ENCODE data around the gene PREB.
"Not testable (repeated sequence)": the region's sequence is repeated elsewhere in the genome, so short reads cannot be mapped to it uniquely, and the experiment has no call there.

Gene PREB

GRCh38 chr2:27133905-27134780, at the start of gene PREB:
PREB (minus strand) TSS chr2:27134636; CDS start chr2:27134421, 215 bp downstream.
- DNase-seq = peak; percentile 93 to 98

- no peak for DNase-seq
Measured at GRCh38 chr2:27184115-27184514, 49.7 kb upstream of the PREB start.

DNA sequence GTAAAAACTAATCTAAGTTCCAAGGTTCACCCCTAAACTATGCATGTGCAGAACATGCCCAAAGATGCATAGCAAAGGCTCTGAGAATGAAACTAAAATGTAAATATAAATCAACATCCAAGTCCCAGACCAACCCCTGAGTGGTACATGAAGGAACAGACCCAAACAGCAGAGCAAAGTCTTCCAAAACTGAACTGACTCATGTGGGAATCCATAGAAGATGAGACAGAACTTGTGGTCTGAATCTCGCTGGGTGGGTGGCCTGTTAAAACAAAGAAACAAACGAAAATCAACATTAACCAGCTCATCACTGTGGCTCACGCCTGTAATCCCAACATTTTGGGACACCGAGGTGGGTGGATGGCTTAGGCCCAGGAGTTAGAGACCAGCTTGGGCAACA, 47.9 kb upstream of the PREB start:
- DNase-seq = no peak

GRCh38 chr2:27179344-27180000, 45.0 kb upstream of the PREB start:
- DNase-seq = no peak

DNA sequence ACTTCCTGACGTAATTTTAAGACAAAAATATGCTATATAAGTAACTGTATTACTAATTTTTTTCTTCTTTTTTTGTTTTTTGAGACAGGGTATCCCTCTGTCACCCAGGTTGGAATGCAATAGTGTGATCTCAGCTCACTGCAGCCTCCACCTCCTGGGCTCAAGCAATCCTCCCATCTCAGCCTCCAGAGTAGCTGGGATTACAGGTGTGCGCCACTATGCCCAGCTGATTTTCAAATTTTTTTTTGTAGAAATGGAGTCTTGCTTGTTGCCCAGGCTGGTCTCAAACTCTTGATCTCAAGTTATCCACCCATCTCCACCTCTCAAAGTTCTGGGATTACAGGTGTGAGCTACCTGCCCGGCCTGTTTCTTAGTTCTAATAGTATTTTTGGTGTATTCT, 44.0 kb upstream of the PREB start:
- DNase-seq = no peak

- no peak for DNase-seq
Measured at GRCh38 chr2:27177441-27178351, 43.3 kb upstream of the PREB start.

DNA sequence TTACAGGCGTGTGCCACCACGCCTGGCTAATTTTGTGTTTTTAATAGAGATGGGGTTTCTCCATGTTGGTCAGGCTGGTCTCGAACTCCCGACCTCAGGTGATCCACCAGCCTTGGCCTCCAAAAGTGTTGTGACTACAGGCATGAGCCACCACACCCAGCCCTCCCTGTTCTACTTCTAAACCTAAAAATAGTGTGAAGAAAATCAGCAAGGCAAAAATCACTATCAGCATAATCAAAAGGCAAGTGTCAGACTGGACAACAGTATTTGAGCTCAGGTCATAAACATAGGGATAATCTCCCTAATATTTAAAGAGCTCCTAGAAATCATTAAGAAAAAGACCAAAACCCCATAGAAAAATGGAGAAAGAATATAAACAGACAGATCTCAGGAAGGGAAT, 41.3 kb upstream of the PREB start:
- DNase-seq = not testable (repeated sequence)

- DNase-seq = no peak
Measured at GRCh38 chr2:27175330-27175729, 40.9 kb upstream of the PREB start.

DNA sequence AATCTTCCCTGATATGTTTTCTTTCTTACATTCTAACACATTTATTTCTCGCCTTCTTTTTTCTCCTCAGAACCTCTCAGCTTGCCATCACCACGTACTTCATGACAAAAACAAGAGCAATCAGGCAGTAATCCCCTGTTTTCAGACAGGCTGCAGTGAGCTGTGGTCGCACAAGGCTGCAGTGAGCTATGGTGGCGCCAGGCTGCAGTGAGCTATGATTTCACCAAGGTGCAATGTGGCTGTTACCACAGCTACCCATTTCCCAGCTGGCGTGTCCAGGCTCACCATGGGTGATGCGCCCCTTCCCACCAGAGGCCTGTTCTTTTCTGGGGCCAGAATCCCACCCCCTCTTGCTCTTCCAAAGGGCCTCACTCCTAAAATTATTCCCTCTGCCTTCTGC, 40.2 kb upstream of the PREB start:
- no peak for DNase-seq

GRCh38 chr2:27171351-27171848, 37.0 kb upstream of the PREB start:
- DNase-seq = no peak

DNA sequence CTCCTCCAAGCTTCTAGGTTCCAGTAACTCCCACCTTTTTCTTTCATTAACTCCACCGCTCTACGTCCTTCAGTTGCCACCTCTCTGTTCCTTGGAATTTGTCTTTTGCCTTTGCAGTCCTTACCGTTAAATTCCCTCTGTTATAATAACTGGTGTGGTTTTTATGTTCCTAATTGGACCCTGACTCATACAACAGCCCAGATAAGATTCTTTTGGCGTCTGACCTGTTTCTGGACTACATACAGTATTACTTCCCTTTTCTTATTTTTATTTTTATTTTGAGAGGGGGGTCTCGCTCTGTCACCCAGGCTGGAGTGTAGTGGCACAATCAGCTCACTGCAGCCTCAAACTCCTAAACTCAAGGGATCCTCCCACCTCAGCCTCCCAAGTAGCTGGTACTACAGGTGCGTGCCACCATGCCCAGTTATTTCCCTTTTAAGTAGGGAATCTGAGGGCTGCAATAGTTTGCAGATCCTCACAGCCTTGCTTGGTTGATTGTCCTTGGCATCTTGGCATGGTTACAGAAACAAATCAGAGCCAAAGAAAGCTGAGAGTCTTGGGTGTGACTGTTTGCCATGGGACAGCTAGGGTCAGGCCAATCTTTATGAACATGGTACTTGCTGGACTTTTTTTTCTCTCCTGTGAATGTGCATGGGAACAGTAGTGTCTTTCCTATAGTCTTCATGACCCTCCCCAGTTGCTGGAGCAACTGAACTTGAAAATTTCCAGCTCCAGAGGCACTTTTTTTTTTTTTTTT, 36.3 kb upstream of the PREB start:
- no peak for DNase-seq

DNA sequence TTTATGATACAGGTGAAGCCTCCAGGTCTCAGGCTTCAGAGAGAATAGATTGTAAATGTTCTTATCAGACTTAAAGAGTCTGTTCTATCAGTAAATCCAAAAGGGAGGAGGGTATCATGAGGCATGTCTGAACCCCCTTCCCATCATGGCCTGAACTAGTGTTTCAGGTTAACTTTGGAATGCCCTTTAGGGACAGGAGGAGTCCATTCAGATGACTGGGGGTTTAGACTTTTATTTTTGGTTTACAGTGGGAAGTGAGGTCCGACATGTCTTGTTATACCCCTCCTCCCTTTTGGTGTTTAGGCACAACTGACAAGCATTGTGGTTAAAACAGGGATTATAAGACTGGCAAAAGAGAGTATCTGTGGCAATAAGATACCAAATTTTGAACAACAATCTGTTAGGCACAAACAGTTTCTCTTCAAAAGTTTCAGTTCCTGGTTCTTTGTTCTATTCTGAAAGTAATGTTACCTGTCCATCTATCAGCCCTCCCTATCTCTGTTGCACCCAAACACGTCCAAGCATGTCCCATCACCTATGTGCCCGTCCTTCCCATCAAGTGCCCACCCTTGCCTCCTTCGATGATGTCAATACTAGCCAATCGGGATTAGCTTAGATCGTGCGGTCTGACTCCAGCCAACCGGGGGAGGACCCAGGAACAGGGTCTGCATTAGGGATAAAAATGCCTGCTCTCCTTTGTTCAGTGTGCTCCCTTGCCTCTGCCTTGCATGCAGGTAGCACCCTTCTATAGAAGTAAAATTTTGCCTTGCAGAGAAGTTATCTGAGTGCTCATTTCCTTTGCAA, 30.7 kb upstream of the PREB start:
- no peak for DNase-seq

GRCh38 chr2:27162151-27163121, 28.0 kb upstream of the PREB start:
- no peak for DNase-seq

- DNase-seq = no peak
Measured at GRCh38 chr2:27160191-27160590, 25.8 kb upstream of the PREB start.

GRCh38 chr2:27159271-27159670, 24.8 kb upstream of the PREB start:
- no peak for DNase-seq

GRCh38 chr2:27158468-27158867, 24.0 kb upstream of the PREB start:
- DNase-seq = no peak

- DNase-seq = no peak
Measured at GRCh38 chr2:27155069-27155520, 20.7 kb upstream of the PREB start.

DNA sequence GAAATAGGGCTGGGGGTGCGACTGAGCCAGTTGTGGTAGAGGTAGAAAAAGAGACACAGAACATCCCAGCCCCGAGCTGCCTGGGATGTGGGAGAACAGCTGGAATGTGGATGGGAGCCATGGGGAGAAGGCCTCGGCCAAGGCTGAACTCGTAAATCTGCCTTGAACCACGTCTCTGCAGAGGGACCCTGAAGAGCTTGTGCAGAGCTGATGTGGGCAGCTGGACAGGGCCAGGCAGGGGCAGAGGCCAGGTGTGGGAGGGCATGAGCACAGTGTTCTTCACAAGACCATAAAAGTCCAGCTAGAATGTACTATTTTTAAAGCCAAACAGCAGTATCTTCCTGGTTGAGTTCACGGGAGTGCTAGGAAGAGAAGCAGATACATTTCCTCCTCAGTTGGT, 20.1 kb upstream of the PREB start:
- no peak for DNase-seq

DNA sequence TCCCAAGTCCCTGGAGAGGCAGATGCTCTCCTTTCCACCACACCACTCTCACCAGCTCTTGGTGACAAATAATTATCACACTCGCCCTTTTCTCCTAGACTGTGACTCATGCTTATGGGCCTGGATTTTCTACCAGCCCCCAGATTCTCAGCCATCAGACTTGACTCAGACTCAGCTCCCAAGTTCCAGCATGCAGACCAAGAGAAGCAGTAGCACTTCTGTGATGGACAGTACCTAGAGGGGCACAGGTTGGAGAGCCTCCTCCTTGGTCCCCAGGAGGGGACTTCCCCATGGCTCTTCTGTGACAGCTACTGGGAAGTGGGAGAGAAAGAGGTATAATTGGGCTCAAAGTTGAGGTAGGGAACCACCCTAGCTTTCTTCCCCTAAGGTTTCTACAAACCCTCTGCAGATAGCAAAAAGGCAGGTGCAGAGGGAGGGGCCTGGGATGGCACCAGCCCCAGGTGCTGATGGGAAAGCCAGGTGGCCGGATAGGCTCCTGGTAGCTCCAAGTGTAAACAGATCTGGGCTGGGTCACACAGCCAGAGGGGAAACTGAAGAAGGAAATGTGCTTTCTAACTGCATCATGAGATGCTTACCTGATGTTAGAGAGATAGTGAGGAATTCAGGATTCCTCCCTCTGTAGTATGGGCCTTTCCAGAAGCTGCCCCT, 18.5 kb upstream of the PREB start:
- peak in 1 of 2 experiments; percentile 48 for DNase-seq

Measured in NCI-H187 (cell line).